ENCODE data around the gene KHDRBS2. TPM values are rescaled to one million over a fixed set of nuclear protein-coding genes. Genes with fewer than 3 reads are reported as not detected.

Gene KHDRBS2
- polyA plus RNA-seq, 4 donors, result 1.8 to 2.6 (median 2.3) TPM

DNA sequence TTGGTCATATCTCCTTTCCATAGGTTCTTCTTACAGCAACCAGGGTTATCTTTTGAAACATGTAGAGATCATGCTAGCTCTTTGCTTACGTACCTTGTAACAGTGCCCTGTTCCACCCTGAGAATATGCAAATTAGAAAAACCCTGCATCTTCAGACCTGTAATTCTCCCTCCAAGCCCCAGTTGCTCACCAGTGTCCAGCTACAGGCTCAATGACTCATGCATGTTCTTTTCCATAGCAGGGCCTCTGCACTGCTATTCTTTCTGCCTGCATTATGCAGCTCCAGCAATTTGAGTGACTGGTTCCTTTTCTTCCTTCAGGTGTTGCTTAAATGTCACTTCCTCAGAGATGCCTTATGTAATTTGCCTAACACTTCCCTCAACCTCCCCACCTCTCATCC, 636.2 kb downstream of the KHDRBS2 start:
- DNase-seq (ENCODE audit: low read depth in 4 of 4, low spot score in 3 of 4), result no peak

DNA sequence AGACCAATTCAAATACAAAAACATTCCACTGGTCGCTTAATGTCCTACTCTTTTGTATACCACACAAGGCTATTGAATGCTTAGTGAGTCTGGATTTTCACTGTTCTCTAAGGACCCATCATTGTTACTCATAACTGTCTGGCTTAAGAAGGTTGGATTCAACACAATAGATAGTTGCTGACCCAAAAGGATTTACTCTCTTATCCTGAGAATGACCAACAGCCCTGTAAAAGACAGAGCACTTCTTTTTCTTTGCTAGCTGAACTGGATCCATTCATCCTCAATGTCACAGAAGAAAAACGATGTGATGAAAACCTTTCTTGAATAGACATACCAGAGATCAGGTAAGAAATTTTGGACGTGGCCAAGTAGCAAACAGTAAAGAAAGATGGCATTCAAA, 645.6 kb downstream of the KHDRBS2 start:
- no peak for DNase-seq (ENCODE audit: low read depth in 4 of 4, low spot score in 3 of 4)
